Neural progenitor cell (in vitro differentiated cells): ENCODE data around the gene NDEL1.

ENCODE experiments used
- CTCF ChIP-seq: fragments of 200-600 bp; sonication (generic); IDR thresholded peaks from 2 replicates; pipeline ENCODE4 v1.5.1; 2017; ENCODE audit warnings: antibody characterized with exemption, mild to moderate bottlenecking
- EZH2 ChIP-seq: fragments of 200-600 bp; sonication (generic); IDR thresholded peaks from 2 replicates; pipeline ENCODE4 v1.6.1; 2017; ENCODE audit warnings: antibody characterized with exemption, mild to moderate bottlenecking, moderate library complexity
- EZH2phosphoT487 ChIP-seq: fragments of 200-600 bp; sonication (generic); IDR thresholded peaks from 2 replicates; pipeline ENCODE4 v1.6.1; 2017; ENCODE audit warnings: antibody characterized with exemption

- TF ChIP-seq CTCF (no peak), EZH2 (no peak), EZH2phosphoT487 (no peak)
These were observed 52.1 kb downstream of the NDEL1 start for GRCh38 chr17:8487743-8488142.
